Ishikawa (cell line): ENCODE results near the gene PHLDB3.

Experiments
- CEBPB ChIP-seq: IDR thresholded peaks from 2 replicates; pipeline ENCODE4 v1.6.1; 2012
- CREB1 ChIP-seq: IDR thresholded peaks from 2 replicates; pipeline ENCODE4 v1.6.1; 2012; ENCODE audit warnings: low read depth
- EGR1 ChIP-seq: IDR thresholded peaks from 2 replicates; pipeline ENCODE4 v1.6.1; 2012
- EP300 ChIP-seq: IDR thresholded peaks from 2 replicates; pipeline ENCODE4 v1.6.1; 2012; ENCODE audit warnings: borderline replicate concordance
- FOXM1 ChIP-seq: IDR thresholded peaks from 2 replicates; pipeline ENCODE4 v1.6.1; 2012; ENCODE audit warnings: low read depth, borderline replicate concordance
- MAX ChIP-seq: IDR thresholded peaks from 2 replicates; pipeline ENCODE4 v1.6.1; 2012
- NFIC ChIP-seq: IDR thresholded peaks from 2 replicates; pipeline ENCODE4 v1.6.1; 2012
- RAD21 ChIP-seq: IDR thresholded peaks from 2 replicates; pipeline ENCODE4 v1.6.1; 2012; ENCODE audit warnings: low read depth
- REST ChIP-seq: IDR thresholded peaks from 2 replicates; pipeline ENCODE4 v1.6.1; 2012; ENCODE audit warnings: low read depth, mild to moderate bottlenecking
- TAF1 ChIP-seq: IDR thresholded peaks from 2 replicates; pipeline ENCODE4 v1.6.1; 2012; ENCODE audit warnings: low read depth, mild to moderate bottlenecking
- TCF12 ChIP-seq: IDR thresholded peaks from 2 replicates; pipeline ENCODE4 v1.6.1; 2012; ENCODE audit warnings: low read depth
- TEAD4 ChIP-seq: IDR thresholded peaks from 2 replicates; pipeline ENCODE4 v1.6.1; 2012
- USF1 ChIP-seq: IDR thresholded peaks from 2 replicates; pipeline ENCODE4 v1.6.1; 2012
- YY1 ChIP-seq: IDR thresholded peaks from 2 replicates; pipeline ENCODE4 v1.6.1; 2012; ENCODE audit warnings: low read depth
- ZBTB7A ChIP-seq: IDR thresholded peaks from 2 replicates; pipeline ENCODE4 v1.6.1; 2012; ENCODE audit warnings: low read depth

PHLDB3 gene

GRCh38 chr19:43540381-43540780, 35.8 kb upstream of the PHLDB3 start:
- TF ChIP-seq YY1: no peak

GRCh38 chr19:43538922-43539321, 34.4 kb upstream of the PHLDB3 start:
- TF ChIP-seq USF1: no peak
- TF ChIP-seq TAF1: no peak
- TF ChIP-seq NFIC: no peak
- TF ChIP-seq TCF12: no peak
- no peak for TF ChIP-seq CREB1
- no peak for TF ChIP-seq EGR1
- TF ChIP-seq RAD21: no peak
- no peak for TF ChIP-seq FOXM1
- TF ChIP-seq TEAD4: no peak
- no peak for TF ChIP-seq EP300
- TF ChIP-seq ZBTB7A: no peak
- TF ChIP-seq YY1: no peak
- no peak for TF ChIP-seq REST
- no peak for TF ChIP-seq CEBPB
- TF ChIP-seq MAX: no peak

GRCh38 chr19:43534816-43535761, 30.5 kb upstream of the PHLDB3 start:
- no peak for TF ChIP-seq NFIC
- TF ChIP-seq REST: no peak
- TF ChIP-seq EP300: no peak
- TF ChIP-seq RAD21: no peak
- no peak for TF ChIP-seq MAX
- TF ChIP-seq FOXM1: no peak
- TF ChIP-seq EGR1: no peak

- TF ChIP-seq FOXM1 (no peak), TCF12 (no peak), NFIC (no peak), USF1 (no peak), ZBTB7A (no peak), REST (no peak), MAX (no peak), YY1 (no peak), CREB1 (no peak), TEAD4 (no peak), CEBPB (no peak), RAD21 (no peak), TAF1 (no peak), EP300 (no peak), EGR1 (no peak)
Observed at GRCh38 chr19:43534305-43534815, 29.8 kb upstream of the PHLDB3 start.
